Prostate gland (tissue), 2 donors: Measurements from ENCODE around the gene NFATC1. TPM values are rescaled to one million over a fixed set of nuclear protein-coding genes. Genes with fewer than 3 reads are reported as not detected.

Experiments
- DNase-seq: peaks from one replicate; pipeline ENCODE4 v3.0.0-alpha.2; 2019; ENCODE audit warnings: low spot score
- H3K27ac ChIP-seq, 2 donors: fragments of 200-600 bp; sonication (generic); 2 replicates each; pipeline ENCODE4 v1.5.1; 2017 to 2019
- H3K27me3 ChIP-seq: fragments of 200-600 bp; sonication (generic); replicated peaks from 2 replicates; pipeline ENCODE4 v1.5.1; 2019; ENCODE audit not compliant: insufficient read depth
- H3K36me3 ChIP-seq, 2 donors: fragments of 200-600 bp; sonication (generic); 1 replicate in 1 of 2; 2 replicates in 1 of 2; pipeline versions ENCODE4 v1.5.1 to v1.8.1; 2017 to 2019
- H3K4me1 ChIP-seq: fragments of 200-600 bp; sonication (generic); replicated peaks from 2 replicates; pipeline ENCODE4 v1.5.1; 2019
- H3K4me3 ChIP-seq, 2 donors: fragments of 200-600 bp; sonication (generic); 2 replicates each; pipeline ENCODE4 v1.5.1; 2017 to 2019
- H3K9me3 ChIP-seq: fragments of 200-600 bp; sonication (generic); 2 replicates; pipeline ENCODE4 v1.5.1; 2017
- POLR2A ChIP-seq: fragments of 450-650 bp; IDR thresholded peaks from one replicate; pipeline ENCODE4 v1.6.1; 2016; ENCODE audit warnings: antibody characterized with exemption, mild to moderate bottlenecking
- POLR2AphosphoS5 ChIP-seq: sonication (generic); formaldehyde crosslinking; IDR thresholded peaks from one replicate; pipeline ENCODE4 v1.6.1; 2017; ENCODE audit warnings: antibody characterized with exemption
- WGBS: methylation state at CpG from one replicate; pipeline ENCODE4 v1.1.5; 2018; 5-methylcytosine and 5-hydroxymethylcytosine counted together
- intact Hi-C: fragments of 100-400 bp; cut with DNase I; formaldehyde crosslinking; loops from one replicate; pipeline ENCODE4 v1.14.2; 2022
- total RNA-seq, 2 donors: library from RNA; depleted of rRNA; stranded (reverse); fragments of >200 nt; gene quantifications; one replicate each; pipeline ENCODE4 v1.1.0, GENCODE V29; 2016
- TF ChIP-seq, protein P1 (sequence below), 4 experiments: fragments of 200-600 bp in 2 of 4; fragments of 450-650 bp in 2 of 4; sonication (generic) in 2 of 4; IDR thresholded peaks; 1 replicate in 3 of 4; 2 replicates in 1 of 4; pipeline ENCODE4 v1.5.1; 2016 to 2019; ENCODE audit warnings: antibody characterized with exemption in 4 of 4, mild to moderate bottlenecking in 2 of 4, moderate library complexity in 2 of 4

NFATC1 gene
- total RNA-seq, 2 donors from 2014 or later, result 16.8 to 24.6 TPM

DNA sequence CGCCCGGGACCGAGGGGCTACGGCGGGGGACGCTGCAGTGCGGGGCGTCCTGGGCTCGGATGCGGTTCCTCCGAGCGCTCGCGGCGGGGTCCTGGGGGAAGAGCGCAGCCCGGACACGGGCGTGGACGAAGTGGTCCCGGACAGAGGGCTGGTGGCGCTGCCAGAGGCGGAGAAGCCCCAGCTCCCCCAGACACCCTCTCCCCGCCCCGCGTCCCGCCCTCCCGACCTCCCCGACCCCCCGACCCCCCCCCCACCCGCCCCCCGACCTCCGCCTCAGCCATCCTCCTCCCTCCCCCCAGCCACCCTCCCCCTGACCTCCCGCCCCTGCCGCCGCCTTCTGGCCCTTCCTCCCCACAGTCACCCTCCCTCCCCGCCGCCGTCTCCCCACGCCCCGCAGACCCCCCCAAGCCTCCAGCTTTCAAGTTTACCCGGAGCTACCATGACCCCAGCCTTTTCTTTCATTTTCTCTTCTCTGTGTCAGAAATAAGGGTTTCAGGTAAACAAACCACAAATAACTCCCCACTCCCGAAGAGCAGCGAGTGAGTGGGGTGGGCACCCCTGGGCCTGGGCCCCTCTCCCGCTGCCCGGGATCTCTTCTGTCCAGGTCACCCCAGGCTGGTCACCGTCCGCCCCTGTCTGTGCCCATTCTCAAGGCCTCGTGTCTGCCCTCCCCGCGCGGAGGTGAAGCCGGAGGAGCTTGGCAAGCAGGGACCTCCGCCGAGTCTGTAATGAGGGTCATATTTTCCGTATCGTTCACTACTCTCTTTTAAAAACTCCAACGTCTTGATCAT lies 5.1 kb downstream of the NFATC1 start:
- Histone ChIP-seq H3K27me3 (no peaks in the 10 kb centered on the region), H3K9me3 (no peaks in the 10 kb centered on the region), H3K36me3 (no peaks in the 10 kb centered on the region), H3K27ac (peak overlapping the region; percentile 68 to 91), H3K4me3 (peak overlapping the region; percentile 93 to 96), H3K4me1 (peaks cover 7% of the 10 kb centered on the region)
- intact Hi-C loops, result no loop called here
- WGBS, result 35% methylated on average over 44 of the region's 58 CpGs
- no peak for DNase-seq
- no peak for TF ChIP-seq POLR2A
- no peak for TF ChIP-seq POLR2AphosphoS5
- TF ChIP-seq, protein P1, sequence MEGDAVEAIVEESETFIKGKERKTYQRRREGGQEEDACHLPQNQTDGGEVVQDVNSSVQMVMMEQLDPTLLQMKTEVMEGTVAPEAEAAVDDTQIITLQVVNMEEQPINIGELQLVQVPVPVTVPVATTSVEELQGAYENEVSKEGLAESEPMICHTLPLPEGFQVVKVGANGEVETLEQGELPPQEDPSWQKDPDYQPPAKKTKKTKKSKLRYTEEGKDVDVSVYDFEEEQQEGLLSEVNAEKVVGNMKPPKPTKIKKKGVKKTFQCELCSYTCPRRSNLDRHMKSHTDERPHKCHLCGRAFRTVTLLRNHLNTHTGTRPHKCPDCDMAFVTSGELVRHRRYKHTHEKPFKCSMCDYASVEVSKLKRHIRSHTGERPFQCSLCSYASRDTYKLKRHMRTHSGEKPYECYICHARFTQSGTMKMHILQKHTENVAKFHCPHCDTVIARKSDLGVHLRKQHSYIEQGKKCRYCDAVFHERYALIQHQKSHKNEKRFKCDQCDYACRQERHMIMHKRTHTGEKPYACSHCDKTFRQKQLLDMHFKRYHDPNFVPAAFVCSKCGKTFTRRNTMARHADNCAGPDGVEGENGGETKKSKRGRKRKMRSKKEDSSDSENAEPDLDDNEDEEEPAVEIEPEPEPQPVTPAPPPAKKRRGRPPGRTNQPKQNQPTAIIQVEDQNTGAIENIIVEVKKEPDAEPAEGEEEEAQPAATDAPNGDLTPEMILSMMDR (IDR thresholded peaks at IDR 0.05), result no peak

DNA sequence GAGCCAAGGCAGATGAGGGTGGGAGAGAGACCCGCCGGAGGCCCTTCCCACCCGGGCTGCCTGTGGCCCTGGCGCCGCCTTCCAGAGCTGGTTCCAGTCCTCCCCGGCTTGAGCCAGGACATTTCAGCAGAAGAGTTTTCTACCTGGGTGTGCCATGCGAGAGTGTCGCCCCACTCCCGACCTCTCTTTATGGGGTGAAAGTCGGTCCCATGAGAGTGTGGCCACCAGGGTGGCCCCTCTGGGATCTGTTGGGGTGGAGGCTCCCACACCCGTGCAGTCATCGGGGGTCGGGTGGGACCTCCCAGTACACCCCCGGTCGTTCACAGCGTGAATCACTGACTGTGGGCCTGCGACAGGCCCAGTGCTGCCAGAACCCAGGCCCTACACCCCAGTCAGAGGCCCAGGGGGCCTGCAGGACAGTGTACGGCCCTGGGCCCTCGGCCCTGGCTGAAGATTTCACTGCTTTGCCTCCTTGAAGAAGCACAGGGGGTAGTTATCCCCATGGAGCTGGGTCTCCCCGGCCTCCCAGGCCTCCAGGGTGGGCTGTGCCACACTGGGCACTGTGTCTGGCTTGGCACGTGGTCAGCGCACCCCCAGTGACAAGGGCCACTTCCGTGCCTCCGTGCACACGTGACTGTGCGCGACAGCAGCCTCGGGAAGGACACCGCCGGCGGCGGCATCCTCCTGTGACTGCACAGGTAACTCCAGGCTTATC lies 5.9 kb downstream of the NFATC1 start:
- Histone ChIP-seq H3K4me3 (no peak overlapping the region), H3K36me3 (no peaks in the 10 kb centered on the region), H3K9me3 (no peaks in the 10 kb centered on the region), H3K27ac (peak overlapping the region in 1 of 2 donors; percentile 77), H3K4me1 (peaks cover 7% of the 10 kb centered on the region), H3K27me3 (no peaks in the 10 kb centered on the region)
- DNase-seq, result no peak
- WGBS, result 97% methylated on average over 29 of the region's 32 CpGs
- intact Hi-C loops, result no loop called here
- TF ChIP-seq, protein P1 (IDR thresholded peaks at IDR 0.05), result no peak
- TF ChIP-seq POLR2A, result no peak
- no peak for TF ChIP-seq POLR2AphosphoS5

DNA sequence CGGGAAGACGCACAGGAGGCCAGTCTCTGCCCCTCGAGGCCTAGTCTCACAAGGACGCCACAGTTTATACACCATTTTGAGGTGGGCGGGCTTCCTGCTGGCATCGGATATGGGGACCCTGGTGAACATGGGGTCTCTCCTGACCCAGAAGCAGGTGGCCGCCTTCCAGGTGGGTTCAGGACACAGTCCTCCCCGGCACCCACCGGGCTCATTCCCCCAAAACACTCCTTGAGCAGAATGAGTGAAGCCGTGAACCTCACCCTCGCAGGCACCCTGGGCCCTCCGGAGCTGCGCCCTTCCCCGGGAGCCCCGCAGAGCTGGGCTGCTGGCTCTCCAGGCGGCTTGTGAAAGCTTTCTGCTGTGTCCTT lies 6.5 kb downstream of the NFATC1 start:
- H3K36me3 ChIP-seq, result no peaks in the 10 kb centered on the region
- no peak for DNase-seq
- no peaks in the 10 kb centered on the region for H3K9me3 ChIP-seq
- intact Hi-C loops, result no loop called here
- no peaks in the 10 kb centered on the region for H3K27me3 ChIP-seq
- peak overlapping the region in 1 of 2 donors; percentile 77 for H3K27ac ChIP-seq
- 92% methylated on average over 16 of the region's 16 CpGs for WGBS
- H3K4me3 ChIP-seq, result no peak overlapping the region
- TF ChIP-seq POLR2AphosphoS5, result no peak
- TF ChIP-seq POLR2A, result no peak
- peaks cover 7% of the 10 kb centered on the region for H3K4me1 ChIP-seq

DNA sequence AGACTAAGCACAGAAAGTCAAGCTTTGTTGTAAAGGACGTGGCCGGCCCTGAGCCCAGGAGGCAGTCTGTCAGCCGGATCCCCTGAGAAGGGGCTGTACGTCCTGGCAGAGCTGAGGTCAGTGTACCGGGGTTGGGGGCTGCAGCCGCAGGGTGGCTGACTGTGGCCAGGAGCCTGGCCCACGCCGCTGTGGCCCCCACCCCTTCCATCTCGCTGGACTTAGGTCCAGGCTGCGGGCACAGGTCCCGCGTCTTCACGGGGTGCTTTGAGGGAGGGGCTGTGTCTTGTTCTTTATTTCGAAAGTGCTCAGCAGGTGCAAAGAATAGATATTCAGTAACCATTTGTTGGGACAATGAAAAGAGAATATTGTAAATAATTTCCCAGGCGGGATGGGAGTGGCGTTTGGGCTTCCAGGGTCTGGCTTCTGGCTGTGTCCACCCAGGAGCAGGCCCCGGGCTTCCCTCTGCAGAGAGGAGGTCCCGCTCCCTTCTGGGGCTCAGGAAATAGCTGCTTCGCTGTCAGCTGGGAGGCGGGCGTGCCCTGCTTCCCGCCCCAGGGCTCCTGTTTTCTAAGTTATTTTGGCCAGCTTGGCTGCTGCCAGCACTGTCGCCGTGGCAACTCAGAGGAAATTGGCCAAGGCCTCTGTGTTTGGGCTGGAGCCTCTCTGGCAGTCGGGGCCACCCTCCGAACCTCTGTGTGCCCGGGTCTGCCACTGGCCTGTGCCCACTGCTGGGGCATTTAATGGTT lies 7.4 kb downstream of the NFATC1 start:
- intact Hi-C loops, result no loop called here
- Histone ChIP-seq H3K9me3 (no peaks in the 10 kb centered on the region), H3K36me3 (no peaks in the 10 kb centered on the region), H3K4me1 (peaks cover 7% of the 10 kb centered on the region), H3K4me3 (peak overlapping the region in 1 of 2 donors; percentile 2), H3K27me3 (no peaks in the 10 kb centered on the region), H3K27ac (peak overlapping the region; percentile 42 to 77)
- peak; percentile 4 for TF ChIP-seq POLR2AphosphoS5
- TF ChIP-seq, protein P1 (IDR thresholded peaks at IDR 0.05), result no peak
- DNase-seq, result peak; percentile 46
- WGBS, result 38% methylated on average over 25 of the region's 27 CpGs
